B cell (primary cell): ENCODE results near the gene TMEM131.

Experiments used
- EZH2 ChIP-seq: IDR thresholded peaks from 2 replicates; pipeline ENCODE4 v1.6.1; 2012; ENCODE audit warnings: borderline replicate concordance, low read depth, mild to moderate bottlenecking, moderate library complexity, low read length; ENCODE audit not compliant: insufficient read depth, poor library complexity, severe bottlenecking
- TF ChIP-seq, protein P1 (sequence below): fragments of 200-600 bp; IDR thresholded peaks from one replicate; pipeline ENCODE4 v1.8.0; 2022; ENCODE audit warnings: antibody characterized with exemption, mild to moderate bottlenecking

DNA sequence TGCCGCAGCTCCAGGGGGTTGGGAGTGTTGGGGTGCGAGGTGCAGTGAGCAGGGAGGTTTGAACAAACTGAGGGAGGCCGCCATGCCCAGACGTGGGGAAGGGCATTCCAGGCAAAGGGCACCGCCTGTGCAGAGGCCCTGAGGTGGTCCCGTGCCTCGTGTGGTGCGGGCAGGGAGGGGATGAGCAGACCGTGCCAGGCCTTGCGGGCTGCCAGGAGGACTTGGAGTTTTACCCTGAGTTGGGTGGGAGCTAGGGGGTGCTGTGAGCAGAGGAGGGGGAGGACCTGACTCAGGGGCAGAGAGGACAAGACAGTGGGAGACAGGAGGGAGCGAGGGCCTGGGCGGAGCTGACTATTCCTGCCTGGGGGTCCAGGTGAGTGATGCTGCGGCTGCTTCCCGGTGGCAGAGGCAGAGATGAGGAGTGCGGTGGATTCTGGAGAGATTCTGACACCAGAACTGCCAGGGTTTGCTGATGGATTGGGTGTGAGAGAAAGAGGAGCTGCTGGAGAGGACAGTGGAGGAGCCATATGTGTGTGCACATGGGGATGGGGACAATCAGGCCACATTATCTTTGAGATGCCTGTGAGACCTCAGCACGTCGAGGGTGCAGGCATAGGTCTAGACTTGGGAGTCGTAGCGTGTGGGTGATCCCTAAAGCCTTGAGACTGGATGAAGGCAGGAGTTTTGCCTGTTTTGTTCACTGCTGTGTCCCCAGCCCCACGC is 259.0 kb downstream of the TMEM131 start:
- TF ChIP-seq, protein P1, sequence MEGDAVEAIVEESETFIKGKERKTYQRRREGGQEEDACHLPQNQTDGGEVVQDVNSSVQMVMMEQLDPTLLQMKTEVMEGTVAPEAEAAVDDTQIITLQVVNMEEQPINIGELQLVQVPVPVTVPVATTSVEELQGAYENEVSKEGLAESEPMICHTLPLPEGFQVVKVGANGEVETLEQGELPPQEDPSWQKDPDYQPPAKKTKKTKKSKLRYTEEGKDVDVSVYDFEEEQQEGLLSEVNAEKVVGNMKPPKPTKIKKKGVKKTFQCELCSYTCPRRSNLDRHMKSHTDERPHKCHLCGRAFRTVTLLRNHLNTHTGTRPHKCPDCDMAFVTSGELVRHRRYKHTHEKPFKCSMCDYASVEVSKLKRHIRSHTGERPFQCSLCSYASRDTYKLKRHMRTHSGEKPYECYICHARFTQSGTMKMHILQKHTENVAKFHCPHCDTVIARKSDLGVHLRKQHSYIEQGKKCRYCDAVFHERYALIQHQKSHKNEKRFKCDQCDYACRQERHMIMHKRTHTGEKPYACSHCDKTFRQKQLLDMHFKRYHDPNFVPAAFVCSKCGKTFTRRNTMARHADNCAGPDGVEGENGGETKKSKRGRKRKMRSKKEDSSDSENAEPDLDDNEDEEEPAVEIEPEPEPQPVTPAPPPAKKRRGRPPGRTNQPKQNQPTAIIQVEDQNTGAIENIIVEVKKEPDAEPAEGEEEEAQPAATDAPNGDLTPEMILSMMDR, result no peak
- no peak for TF ChIP-seq EZH2
